HG03045 (cell line): Measurements from ENCODE around the gene TPPP3.

Experiments used
- ATAC-seq: cut with Tn5 transposase; IDR thresholded peaks from one replicate; pipeline ENCODE4 v1.9.1; 2021; ENCODE audit warnings: mild to moderate bottlenecking, moderate library complexity; ENCODE audit not compliant: unreplicated experiment

The TPPP3 gene

DNA sequence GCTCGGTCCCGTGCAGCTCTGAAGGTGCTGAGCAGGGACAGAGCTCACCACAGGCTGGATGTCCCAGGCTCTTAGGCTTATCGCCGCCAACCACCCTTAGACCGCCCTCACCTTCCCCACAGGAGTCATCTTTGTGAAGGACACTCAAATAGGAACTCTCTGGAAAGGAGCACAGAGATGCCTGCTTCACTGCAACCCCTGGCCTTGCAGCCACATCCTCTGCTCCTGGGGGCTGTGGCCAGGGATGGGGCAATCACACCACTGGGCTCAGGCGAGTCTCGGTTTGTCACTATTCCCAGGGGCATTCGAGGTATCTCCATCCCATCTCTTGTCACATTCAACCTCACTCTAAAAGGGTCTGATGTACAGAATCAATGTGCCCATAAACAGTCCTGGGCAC lies 12.0 kb upstream of the TPPP3 start:
- ATAC-seq: no peak

DNA sequence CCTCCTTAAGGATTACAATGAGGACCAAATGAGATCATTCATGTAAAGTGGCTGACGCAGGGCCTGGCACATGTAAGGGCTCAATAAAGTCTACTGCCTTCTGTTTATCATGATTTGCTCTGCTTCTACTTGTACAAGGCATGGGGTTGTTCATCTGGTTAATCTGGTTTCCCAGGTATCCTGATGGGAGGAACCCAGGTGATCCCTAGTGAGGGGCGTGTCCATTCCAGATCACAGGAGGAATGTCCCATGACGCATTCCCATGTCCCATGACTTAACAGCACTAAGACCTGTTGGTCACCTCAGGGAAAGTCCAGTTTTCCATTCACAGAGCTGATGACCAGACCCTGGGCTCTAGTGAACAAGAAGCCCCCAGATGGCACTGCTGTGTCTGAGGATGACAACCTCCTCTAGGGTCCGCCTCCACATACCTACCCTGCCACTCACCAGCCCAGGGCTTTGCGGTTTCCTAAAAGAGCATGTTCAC lies 11.5 kb upstream of the TPPP3 start:
- no peak for ATAC-seq

DNA sequence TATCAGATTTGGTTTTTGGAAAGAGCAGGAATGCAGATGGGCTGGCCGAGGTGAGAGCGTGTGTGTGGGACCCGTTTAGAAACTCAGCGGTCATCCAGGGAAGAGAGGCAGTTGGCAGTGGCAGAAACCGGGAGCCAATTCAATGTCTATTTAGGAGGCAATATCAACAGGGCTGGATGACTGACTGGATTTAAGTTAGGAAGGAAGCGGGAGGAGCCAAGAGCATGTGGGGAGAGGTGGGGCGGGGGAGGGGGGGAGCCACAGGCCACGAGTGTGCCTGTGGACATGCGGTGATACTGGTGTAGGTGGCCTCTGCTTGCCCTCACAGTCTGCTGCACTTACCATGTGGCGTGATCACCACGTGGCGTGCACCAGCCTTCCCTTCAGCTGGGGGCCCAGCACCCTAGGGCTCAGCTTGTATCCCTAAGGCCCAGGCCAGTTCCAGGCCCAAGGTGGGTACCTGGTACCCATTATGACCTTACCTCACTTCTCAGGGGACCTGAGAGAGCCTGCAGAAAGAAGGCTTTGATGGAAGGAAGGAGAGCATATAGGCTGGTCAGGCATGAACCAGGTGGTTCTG lies 10.8 kb upstream of the TPPP3 start:
- no peak for ATAC-seq

DNA sequence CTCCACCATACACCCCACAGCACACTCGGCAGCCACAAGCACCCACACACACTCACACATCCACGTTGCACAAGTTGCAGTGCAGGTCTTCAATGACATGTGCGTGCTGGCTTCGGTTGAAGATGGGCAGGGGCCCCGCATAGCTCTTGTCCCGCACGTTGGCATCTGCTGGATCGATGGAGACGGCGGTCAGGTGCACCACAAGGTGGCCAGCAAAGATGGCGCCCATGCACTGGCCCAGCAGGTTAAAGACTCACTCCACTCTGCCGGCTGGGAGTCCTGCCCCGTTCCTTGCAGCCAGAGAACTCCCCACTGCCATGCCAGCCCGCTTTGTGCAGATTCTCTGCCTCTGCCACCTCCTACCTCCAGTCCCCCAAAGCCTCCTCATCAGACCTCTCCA lies 7.6 kb upstream of the TPPP3 start:
- ATAC-seq: no peak

DNA sequence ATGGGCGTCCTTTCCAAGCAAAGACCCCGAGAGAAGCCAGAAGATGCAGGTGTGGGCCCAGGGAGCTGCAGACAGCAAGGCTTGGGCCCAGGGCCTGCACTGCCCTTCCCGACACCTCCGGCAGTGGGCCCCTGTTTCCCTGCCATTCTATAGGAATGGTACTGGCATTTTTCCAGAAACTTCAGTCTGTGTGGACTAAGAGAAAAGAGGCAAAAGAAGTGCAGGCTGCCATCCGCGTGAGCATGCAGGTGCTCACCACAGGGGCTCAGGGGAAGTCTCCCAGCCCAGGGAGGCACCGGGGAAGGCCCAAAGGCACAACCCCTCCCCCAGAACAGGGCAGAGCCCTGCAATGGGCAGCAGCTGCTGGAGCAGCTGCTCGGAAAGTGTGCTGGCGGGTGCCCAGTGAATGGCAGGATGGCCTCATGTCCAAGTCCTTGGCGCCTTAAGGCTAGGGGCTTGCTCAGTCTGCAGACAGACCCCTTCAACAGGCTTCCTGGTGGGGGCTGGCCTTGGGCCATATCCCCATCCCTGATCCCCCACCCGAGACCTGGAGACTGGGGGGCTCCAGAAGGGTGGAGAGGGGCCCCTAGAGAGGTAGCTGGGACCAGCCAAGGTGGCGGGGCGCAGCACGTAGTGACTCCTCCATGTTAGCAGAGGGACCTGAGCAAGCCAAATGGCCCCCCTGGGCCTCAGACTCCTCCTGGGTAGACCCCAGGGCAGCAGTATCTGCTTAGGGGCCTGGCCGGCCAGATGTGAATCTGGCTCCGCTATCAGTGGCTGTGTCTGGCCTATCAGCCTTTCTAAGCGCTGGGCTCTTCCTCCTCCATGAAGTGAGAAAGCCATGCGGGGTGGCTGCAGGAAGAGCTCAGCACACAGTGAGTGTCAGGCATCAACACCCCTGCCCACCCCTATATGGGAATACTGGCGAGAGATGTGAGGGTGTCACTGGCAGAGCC lies 6.7 kb upstream of the TPPP3 start:
- no peak for ATAC-seq

DNA sequence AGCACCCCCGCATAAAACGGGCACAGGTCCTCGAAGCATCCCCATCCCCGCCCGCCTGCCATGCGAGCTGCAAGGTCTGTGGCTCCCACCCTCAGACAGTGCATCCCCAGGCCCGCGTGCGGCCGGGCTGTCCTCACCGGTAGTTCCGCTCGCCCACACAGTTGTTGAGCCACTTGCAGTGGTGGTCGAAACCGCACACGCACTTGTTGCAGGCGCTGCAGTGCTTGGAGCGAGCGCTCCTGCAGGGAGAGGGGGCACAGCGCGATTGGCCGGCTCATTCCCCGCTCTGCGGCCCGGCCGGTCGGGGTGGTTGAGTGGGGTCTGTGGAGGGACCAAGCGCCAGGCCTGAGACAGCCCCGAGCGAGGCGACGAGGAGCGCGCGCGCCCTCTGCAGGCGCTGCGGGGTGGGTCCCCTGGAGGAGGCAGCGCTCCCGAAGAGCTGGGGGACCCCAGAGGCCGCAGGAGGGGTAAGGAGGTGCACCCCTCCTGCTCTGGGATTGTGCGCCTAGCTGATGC lies 6.0 kb upstream of the TPPP3 start:
- no peak for ATAC-seq

DNA sequence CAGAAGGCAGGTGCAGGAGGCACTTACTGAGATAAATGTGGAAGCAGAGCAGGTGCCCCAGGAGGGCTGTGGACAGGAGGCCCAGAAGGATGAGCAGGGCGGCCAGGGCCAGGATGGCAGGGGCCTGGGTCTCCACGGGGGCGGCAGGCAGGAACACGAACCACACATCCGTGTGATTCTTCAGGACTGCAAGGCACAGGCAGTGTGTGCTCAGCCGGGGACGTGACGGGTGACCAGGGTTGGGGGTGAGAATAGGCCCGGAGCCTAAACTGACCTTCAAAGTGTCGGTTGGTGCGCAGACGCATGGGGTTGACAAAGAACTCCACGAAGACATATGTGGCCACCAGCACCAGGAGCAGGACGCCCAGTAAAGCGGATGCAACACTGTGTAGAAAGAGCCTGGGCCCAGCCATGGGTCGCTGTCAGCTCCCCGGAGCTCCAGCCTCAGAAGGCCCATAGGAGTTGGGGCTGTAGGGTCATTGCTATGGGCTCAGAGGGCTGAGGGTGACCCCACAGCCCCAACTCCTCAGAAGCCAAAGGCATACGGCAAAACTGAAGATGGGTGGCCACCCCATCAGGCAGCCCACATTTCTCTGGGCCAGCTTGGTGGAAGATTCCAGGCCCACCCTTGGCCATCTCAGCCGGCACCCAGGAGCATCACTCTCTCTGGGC lies 5.4 kb upstream of the TPPP3 start:
- ATAC-seq: no peak

DNA sequence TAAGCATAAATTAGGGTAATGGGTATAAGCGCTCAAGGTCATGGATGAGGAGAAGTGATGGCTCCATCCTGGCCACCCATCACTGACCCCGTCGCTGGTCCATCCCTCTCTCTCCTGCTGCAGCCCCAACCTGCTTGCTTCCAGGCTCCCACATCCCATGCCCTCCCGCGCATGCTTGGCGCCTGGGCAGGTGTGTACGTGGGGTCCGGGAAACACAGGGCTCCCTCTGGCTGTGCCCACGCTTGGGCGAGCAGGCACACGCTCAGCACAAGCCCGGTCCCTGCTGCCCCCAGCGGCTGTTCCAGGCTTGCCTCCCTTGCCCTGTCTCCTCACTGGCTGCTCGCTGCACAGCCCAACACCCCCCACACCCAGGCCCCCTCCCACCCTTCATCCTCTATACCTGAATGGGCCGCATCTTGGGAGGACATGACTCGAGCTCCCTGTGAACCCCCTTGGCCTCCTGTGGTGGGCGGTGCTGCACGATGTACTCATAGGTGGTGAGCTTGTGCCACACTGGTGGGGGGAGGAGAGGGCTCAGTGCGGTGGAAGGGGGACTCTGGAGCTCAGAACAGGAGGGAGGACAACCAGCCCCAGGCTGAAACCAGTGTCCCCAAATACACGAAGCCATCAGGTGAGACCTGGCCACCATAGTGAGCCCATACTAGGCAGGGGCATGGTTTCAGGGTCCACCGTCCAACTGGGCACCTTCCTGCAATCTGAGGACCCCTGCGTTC lies 4.7 kb upstream of the TPPP3 start:
- ATAC-seq: no peak

DNA sequence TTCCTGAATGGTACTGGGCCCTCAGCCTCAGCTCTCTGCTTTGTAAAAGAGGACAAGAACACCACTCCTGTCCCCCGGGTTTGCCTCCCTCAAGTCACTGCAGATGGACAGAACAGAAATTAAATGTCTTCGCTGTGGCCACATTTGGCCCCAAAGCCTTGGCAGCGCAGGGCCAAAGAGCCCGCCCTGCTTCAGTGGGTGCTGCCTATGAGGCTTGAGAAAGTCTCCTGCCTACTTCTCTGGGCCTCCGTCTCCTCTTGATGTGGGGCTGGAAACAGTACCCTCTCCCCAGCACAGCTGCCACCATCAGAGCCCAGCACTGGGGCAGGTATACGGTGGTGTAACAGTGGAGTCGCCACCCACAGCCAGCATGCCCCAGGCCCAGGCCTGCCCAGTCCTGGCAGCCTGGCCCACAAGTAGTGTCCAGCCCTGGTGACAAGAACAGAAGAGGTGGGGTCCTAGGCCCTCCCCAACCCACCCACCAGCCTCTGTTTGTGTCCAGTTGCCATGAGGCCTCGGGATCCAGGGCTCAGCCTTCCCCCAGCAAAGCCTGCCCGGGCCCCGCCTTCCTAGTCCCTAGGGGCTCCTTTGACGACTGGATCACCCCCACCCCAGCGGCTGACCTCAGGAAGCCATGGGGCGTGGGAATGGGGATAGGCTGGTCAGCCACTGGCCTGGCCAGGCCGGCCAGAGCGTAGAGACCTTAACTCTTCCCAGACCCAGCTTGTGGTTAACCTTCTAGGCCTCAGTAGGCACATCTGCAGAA lies 3.9 kb upstream of the TPPP3 start:
- ATAC-seq: no peak

DNA sequence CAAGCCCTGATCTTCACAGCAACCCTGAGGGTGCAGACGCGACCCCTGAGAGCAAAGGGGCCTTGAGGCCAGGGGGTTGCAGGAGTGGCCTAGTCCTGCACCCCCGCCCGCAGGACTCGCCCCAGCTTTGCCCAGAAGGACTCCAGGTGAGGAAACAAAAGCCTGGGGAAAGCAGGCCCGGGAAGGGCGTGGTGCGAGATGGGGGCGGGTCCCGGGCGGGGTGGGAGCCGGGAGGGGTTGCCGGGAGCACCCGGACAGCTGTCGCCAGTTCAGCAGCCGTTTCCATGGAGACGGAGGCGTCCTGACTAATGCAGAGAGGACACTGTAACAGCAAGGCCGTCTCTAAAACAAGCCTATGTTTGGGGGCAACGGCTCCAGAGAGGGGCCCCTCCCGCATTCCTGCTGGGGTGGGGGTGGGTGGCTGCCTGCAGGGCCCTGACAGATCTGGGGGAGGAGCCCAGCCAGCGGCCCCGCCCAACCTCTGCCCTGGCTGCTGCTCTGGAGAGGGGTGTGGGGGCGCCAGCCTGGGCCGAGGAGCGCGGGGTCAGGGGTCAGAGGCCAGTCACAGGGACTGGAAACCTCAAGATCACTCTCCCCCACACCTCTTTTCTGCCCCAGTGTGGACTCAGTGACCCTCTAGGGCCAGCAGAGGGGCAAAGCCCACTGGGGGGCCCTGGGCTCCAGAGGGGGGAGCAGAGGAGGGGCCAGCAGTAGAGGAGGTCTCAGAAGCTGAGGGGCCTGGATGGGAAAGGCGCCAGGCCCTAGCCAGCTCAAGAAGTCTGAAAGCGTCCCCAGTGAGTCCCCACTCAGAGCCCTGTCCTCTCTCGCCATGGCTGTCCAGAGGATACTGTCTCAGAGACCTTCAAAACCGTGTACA lies 3.1 kb upstream of the TPPP3 start:
- ATAC-seq: no peak

DNA sequence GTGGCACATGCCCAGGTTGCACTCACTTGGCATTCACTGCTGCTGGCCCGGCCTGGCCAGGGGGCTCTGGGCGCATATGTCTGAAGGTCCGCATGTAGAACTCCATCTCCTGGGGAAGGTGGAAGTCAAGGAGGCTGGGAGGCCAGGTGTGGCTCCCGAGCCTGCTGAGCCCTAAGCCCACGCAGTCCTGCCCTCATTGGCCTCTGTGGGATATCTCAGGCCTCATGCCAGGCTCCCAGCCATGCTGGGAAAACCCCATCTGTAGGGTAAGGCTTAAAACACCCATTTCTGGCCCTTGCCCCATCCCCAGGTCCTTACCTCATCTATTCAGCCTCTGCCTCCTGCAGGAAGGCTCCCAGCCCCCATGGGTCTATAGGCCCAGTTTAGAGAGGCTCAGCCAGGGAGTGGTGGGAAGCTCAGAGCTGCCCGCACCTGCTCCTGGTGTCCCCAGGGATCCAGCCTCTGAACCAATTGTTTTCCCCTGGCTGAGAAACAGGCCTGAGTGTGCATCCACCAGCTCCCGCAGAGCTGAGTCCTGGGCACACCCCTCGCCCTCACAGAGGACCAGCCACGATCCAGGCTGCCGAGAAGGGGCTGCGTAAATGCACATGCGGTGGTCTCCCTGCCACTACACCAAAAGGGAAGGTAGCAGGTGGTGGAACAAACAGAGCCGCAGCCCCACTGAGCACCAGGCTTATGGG lies 2.3 kb upstream of the TPPP3 start:
- ATAC-seq: no peak

DNA sequence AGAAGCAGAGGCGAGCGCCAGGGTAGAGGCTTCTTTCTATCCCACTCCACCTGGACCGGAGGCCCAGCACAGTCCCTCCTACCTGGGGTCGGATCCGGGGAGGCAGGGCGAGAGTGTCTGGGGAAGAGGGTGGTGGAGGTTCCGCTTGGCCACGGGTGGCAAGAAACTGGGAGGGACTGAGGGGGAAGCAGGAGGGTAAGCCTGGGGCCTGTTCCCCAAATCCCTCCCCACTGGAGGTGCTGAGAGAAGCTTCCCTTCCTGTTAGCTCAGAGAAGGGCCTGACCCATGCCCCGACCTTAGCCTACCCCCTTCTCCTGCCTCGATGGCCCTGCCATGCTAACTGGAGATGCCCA lies 1.8 kb upstream of the TPPP3 start:
- ATAC-seq: no peak

DNA sequence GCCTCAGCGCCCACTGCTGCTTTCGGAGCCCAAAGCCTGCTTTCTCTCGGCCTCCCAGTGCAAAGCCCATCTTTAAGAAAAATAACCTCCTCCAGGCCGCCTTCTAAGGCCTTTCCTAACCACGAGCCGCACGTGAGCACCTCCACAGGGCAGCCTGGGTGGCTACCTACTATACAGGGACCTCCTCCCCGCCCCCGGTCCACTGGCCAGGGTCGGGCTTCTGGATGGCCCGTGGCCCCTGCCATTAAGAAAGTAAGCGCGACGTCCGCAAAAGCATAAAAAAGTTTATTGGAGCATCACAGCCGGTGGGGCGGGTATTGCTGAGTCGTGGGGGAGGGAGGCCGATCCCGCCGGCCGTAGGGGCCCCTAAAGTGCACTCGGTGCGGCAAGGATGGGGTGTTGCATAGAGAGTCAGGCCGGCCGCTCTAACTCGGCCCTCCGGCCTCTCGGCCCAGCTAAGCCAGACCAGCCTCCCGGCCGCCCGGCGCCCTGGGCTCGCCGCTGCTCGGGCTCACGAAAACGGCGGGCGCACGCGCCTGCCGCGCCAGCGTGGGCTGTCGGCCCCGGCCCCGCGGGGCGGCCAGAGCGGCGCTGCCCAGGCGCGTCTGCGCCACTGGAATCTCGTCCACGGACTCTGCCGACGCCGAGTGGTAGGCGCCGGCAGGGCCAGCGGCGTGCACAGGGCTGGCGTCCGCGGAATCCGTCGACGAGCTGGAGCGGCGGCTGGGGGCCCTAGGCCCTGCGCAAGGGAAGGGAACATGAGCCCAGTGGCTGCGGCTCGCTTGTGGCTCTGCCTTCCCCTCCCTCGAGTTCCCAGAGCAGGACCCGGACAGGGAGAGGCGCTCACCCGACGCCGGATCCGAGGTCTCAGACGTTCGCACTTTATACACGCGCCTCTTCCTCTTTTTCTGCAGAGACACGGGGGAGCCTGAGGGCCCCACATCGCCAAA lies 1.1 kb upstream of the TPPP3 start:
- ATAC-seq: no peak

DNA sequence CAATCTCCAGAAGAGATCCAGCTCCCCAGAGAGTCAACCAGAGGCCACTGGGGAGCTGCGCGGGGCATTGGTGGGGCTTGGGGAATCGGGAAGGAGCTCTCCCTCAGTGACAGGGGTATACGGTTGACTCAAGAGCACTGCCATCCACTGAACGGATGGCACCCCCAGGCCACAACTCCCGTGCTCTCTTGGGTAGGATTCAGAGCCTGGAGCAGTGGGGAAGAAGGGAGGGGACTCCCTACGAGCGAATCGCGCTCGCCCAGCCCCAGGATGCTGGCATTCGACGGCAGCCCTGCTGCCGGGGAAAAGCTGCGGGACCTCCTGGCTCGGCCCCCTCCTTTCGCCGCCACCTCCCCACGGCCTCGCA lies 473 bp upstream of the TPPP3 start:
- no peak for ATAC-seq

DNA sequence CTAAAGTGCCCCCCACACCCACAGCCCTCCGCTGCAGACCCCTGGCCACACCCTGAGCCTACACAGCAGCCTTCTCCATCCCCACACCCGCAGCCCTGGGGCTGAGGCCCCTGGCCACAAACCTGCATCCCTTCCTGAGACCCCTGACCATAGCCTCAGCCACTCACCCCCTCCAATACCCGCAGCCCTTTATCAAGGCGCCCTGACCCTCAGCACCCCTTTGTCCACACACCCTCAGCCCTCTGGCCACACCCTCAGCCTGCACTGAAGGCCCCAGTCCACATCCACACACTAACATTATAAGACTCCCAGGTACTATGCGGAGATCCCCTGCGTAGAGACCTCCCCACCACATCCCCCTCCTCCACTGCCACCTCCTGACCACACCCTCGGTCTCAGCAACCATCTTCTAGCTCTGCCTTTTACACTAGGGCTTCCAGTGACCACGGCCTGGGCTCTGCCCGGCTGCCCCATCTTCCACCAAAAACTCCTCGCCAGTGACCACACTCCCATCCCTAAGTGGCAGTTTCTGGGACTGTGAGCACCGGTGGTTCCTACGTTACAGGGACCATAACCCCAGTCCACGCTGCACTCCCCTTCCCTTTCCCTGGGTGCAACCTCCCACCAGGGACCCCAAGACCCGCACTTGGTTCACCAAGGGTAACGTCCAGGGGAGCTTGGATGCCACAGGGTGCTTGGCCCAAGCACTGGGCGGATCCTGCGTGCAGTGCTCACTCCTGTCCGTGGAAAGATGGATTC lies 818 bp downstream of the TPPP3 start:
- ATAC-seq: no peak

DNA sequence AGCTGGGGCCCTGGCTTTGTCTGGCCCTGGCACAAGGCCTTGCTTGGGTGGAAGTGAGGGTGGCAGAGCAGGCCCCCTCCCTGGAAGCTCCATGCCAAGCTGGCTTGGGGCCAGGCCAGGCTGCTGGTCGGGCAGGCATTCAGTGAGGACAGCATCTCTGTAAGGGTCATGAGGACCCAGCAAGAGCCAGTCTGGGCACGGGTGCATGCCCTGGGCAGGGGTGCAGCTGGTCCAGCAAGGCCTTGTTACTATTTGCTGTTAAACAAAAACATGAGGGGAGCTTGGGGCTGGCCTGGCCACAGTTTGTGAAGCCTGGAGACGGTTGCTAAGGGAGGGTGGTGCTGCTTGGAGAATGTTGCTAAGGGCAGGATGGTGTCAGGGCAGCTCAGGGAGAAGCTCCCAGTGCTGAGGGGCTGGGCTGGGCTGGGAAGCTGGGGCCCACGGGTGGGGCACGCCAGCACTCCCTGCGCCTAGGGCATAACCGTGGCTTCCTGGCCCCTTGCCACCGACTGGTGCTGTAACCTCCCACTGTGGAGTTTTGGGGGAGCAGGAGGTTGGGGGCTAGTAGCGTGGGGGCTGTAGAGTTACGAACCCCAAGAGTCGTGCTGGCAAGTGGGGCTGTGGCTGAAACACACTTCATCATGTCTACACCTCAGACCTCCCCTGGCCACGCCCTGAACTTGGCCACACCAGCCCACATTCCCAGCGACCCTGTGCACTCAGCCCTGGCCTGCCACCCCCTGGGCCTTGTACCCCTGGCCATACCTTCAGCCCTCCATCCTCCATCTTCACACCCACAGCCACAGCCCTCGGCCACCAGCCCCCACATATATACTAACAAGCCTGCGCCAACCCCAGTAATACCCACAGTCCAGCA lies 1.6 kb downstream of the TPPP3 start:
- no peak for ATAC-seq
